Heart left ventricle (tissue), 16 donors: ENCODE measurements around the gene TRIM28. TPM values are rescaled to one million over a fixed set of nuclear protein-coding genes. Genes with fewer than 3 reads are reported as not detected.
"Not testable (repeated sequence)": the region's sequence is repeated elsewhere in the genome, so short reads cannot be mapped to it uniquely, and the experiment has no call there.

Experiments
- ATAC-seq, 4 donors: fragments of 200-7000 bp; cut with Tn5 transposase; one replicate each; pipeline ENCODE4 v1.9.1; 2020 to 2022; ENCODE audit warnings: moderate library complexity in 4 of 4, mild to moderate bottlenecking in 3 of 4, moderate number of reproducible peaks in 1 of 4
- DNase-seq, 5 donors: peaks; one replicate each; pipeline ENCODE4 v3.0.0-alpha.2; 2020
- H3K27ac ChIP-seq, 12 donors: fragments of 200-600 bp; sonication (generic) in 4 of 12; one replicate each; pipeline versions ENCODE4 v1.5.0 to v1.8.0; 2016 to 2022; ENCODE audit warnings: mild to moderate bottlenecking in 2 of 12
- H3K27me3 ChIP-seq, 9 donors: fragments of 200-600 bp; sonication (generic) in 2 of 9; one replicate each; pipeline versions ENCODE4 v1.5.1 to v1.8.0; 2016 to 2022; ENCODE audit warnings: mild to moderate bottlenecking in 3 of 9
- H3K36me3 ChIP-seq, 9 donors: fragments of 200-600 bp; sonication (generic) in 2 of 9; one replicate each; pipeline versions ENCODE4 v1.5.0 to v1.8.0; 2018 to 2022; ENCODE audit warnings: mild to moderate bottlenecking in 2 of 9
- H3K4me1 ChIP-seq, 12 donors: fragments of 200-600 bp; sonication (generic) in 4 of 12; one replicate each; pipeline versions ENCODE4 v1.5.0 to v1.8.0; 2016 to 2022; ENCODE audit warnings: mild to moderate bottlenecking in 3 of 12
- H3K4me3 ChIP-seq, 12 donors: fragments of 200-600 bp; sonication (generic) in 4 of 12; one replicate each; pipeline versions ENCODE4 v1.5.0 to v1.8.0; 2017 to 2022; ENCODE audit warnings: mild to moderate bottlenecking in 9 of 12, moderate library complexity in 4 of 12
- H3K9me3 ChIP-seq, 12 donors: fragments of 200-600 bp; sonication (generic) in 4 of 12; one replicate each; pipeline versions ENCODE4 v1.5.0 to v1.8.0; 2016 to 2022; ENCODE audit warnings: mild to moderate bottlenecking in 1 of 12
- CTCF ChIP-seq, 12 donors: fragments of 200-600 bp; sonication (generic) in 4 of 12; IDR thresholded peaks; one replicate each; pipeline versions ENCODE4 v1.5.0 to v1.8.0; 2018 to 2022; ENCODE audit warnings: antibody characterized with exemption in 12 of 12, mild to moderate bottlenecking in 5 of 12
- POLR2A ChIP-seq, 2 donors: fragments of 450-650 bp; IDR thresholded peaks; one replicate each; pipeline ENCODE4 v1.6.1; 2017; ENCODE audit warnings: antibody characterized with exemption in 2 of 2, mild to moderate bottlenecking in 2 of 2, moderate library complexity in 2 of 2
- WGBS, 4 donors: extraction: QIAGEN DNeasy Blood & Tissue Kit in 2 of 4; methylation state at CpG; one replicate each; pipeline versions ENCODE4 v1.1.5 to v1.1.7; 2013 to 2018; 5-methylcytosine and 5-hydroxymethylcytosine counted together
- intact Hi-C, 10 donors: fragments of 100-400 bp; cut with DNase I; formaldehyde crosslinking; loops; one replicate each; pipeline versions ENCODE4 v1.11.1 to v1.14.2; 2022
- polyA plus RNA-seq, 2 donors: library from polyadenylated mRNA; stranded (reverse); fragments of 200-250 nt; gene quantifications; one replicate each; pipeline ENCODE4 v1.2.3, GENCODE V29; 2013
- total RNA-seq, 9 donors: library from RNA; depleted of rRNA in 2 of 9; stranded (reverse); fragments of >200 nt in 2 of 9; fragmentation: NEBNext Ultra II Directional in 3 of 9; extraction: Animal tissue kit (Norgen Biotek cat#: 25700) in 3 of 9; gene quantifications; one replicate each; pipeline versions ENCODE4 v1.1.0 to v1.2.4, GENCODE V29; 2016 to 2023
- donor health status: ischemic (EF 13 %, LVEDD 7.1; RV severe dilation, severe dysfunction).
- donor health status: healthy with polysubstance abuse.
- donor health status: DM: no; HTN: yes; CAD: no.
- donor health status: DM: no; HTN: no; CAD: no.
- donor health status: ischemic (EF 25% LVEDD 6.9; RV normal size, moderate dysfunction).
- donor health status: ischemic (EF 25% LVEDD 5.7; RV mildly dilated, moderate dysfunction).
- donor health status: healthy.
- donor health status: DM: yes; HTN: yes; CAD: no.
- donor health status: ischemic (EF 35%, LVEDD 5.7; RV mildly dilated, moderate dysfunction).
- donor health status: nonischemic (EF 11% LVEDD 7.7; RV severe dilation, severe dysfunction).
- donor health status: DM: yes; HTN: yes; CAD: no.
- donor health status: PGD.
- donor health status: ischemic (EF 29% LVEDD 5.4; RV normal size, mild dysfunction).
- donor health status: nonischemic (EF 23%, LVEDD 6.1; RV moderate dilation, normal function).

Gene TRIM28
- total and polyA plus RNA-seq, 11 donors, result 88.0 to 265 (median 160) TPM

DNA sequence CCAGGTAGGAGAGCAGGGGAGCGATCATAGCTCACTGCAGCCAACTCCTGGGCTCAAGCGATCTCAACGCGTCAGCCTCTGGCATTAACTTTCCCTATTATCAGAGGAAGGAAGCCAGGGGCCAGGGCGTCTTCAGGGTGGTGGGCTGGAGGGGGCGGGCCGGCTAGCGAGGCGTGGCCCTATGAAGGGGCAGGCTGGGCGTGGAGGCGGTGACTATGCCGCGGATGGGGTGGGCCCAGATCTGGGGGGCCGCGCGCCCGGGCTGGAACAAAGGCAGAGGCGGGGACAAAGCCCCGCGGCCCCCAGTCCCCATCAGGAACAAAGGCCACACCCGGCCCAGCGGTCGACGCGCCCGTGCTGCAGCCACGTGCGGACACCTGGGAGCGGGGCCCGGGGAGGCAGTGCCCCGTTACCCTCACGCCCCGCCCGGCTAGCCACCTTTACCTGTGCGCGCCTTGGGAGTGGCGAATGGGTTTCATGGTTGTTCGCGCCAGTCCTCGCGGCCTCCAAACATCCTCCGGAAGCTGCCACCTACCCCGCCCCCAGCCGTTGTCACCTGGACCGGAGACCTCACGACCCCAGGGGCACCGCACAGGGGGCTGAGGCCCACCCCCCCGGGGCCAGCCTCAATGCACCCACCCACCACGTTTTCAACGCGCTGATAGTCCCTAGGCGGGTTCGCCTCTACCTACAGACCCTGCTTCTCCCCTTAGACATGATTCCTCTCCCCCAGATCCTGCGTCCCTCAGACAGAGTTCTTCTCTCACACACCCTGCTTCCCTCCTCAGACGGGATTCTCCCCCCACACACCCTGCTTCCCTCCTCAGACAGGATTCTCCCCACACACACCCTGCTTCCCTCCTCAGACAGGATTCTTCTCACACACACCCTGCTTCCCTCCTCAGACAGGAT lies 5.4 kb upstream of the TRIM28 start:
- Histone ChIP-seq H3K36me3 (no peaks in the 10 kb centered on the region), H3K27ac (peak overlapping the region in 7 of 12 donors; percentile 18 to 54 (median 34)), H3K4me1 (peaks cover 0 to 17% (median 11%) of the 10 kb centered on the region in 12 donors), H3K9me3 (no peaks in the 10 kb centered on the region), H3K27me3 (peaks cover 0 to 17% (median 11%) of the 10 kb centered on the region in 9 donors), H3K4me3 (peak overlapping the region in 11 of 12 donors; percentile 13 to 54 (median 35))
- TF ChIP-seq POLR2A (IDR thresholded peaks at IDR 0.05) (no peak), CTCF (IDR thresholded peaks at IDR 0.05) (no peak)
- intact Hi-C loops, result loop anchor here in 1 of 10 donors (2.0 kb wide), 1 partner anchor 18 kb away; no protein-coding TSS in a partner anchor
- ATAC-seq (peak in 3 of 4 donors; percentile 71 to 97 (median 88)), DNase-seq (peak in 1 of 5 donors; percentile 63)
- 2 to 8% (median 3%) methylated on average over 24 to 55 of the region's 55 CpGs for WGBS, 4 donors

DNA sequence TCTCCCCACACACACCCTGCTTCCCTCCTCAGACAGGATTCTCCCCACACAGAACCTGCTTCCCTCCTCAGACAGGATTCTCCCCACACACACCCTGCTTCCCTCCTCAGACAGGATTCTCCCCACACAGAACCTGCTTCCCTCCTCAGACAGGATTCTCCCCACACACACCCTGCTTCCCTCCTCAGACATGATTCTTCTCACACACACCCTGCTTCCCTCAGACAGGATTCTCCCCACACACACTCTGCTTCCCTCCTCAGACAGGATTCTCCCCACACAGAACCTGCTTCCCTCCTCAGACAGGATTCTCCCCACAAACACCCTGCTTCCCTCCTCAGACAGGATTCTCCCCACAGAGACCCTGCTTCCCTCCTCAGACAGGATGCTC lies 4.7 kb upstream of the TRIM28 start:
- intact Hi-C loops, result loop anchor here in 1 of 10 donors (2.0 kb wide), 1 partner anchor 18 kb away; no protein-coding TSS in a partner anchor
- H3K4me1 ChIP-seq, result peaks cover 0 to 20% (median 11%) of the 10 kb centered on the region in 12 donors
- not testable (repeated sequence) for H3K27ac ChIP-seq, H3K9me3 ChIP-seq, H3K4me3 ChIP-seq, DNase-seq, H3K36me3 ChIP-seq, ATAC-seq
- H3K27me3 ChIP-seq, result peaks cover 0 to 17% (median 11%) of the 10 kb centered on the region in 9 donors

- ATAC-seq, H3K9me3 ChIP-seq, DNase-seq: not testable (repeated sequence)
- Histone ChIP-seq H3K4me3 (peak overlapping the region in 10 of 12 donors; percentile 78 to 100 (median 92)), H3K27ac (peak overlapping the region; percentile 87 to 98 (median 96)), H3K36me3 (peaks cover 0 to 22% (median 12%) of the 10 kb centered on the region in 9 donors), H3K4me1 (peaks cover 12 to 46% (median 33%) of the 10 kb centered on the region in 12 donors), H3K27me3 (peaks cover 0 to 11% (median 10%) of the 10 kb centered on the region in 9 donors)
- 76 to 83% (median 79%) methylated on average over 18 of the region's 18 CpGs for WGBS, 4 donors
- intact Hi-C loops, result loop anchor here in 1 of 10 donors (2.0 kb wide), 1 partner anchor 24 kb away; the partner anchor contains the start of gene ZBTB45
Measured at GRCh38 chr19:58542641-58543372, 1.1 kb upstream of the TRIM28 start.

DNA sequence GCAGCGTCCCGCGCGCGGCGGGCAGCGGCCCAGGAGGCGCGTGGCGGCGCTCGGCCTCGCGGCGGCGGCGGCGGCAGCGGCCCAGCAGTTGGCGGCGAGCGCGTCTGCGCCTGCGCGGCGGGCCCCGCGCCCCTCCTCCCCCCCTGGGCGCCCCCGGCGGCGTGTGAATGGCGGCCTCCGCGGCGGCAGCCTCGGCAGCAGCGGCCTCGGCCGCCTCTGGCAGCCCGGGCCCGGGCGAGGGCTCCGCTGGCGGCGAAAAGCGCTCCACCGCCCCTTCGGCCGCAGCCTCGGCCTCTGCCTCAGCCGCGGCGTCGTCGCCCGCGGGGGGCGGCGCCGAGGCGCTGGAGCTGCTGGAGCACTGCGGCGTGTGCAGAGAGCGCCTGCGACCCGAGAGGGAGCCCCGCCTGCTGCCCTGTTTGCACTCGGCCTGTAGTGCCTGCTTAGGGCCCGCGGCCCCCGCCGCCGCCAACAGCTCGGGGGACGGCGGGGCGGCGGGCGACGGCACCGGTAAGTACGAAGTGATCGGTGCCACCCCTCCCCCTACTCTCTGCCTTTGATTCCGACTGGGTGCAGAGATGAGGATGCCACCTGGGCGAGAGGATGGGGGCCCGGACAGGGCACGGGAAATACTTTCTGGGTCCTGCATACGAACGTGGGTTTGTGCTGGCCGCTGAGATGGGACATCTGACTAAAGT lies 874 bp downstream of the TRIM28 start:
- peak in 2 of 4 donors; percentile 6 to 26 for ATAC-seq
- TF ChIP-seq CTCF (IDR thresholded peaks at IDR 0.05) (no peak), POLR2A (IDR thresholded peaks at IDR 0.05) (no peak)
- H3K9me3 ChIP-seq, result no peaks in the 10 kb centered on the region
- peaks cover 0 to 42% (median 32%) of the 10 kb centered on the region in 9 donors for H3K36me3 ChIP-seq
- 0 to 1% (median 1%) methylated on average over 14 to 92 of the region's 92 CpGs for WGBS, 4 donors
- no peaks in the 10 kb centered on the region for H3K27me3 ChIP-seq
- H3K27ac ChIP-seq, result peak overlapping the region; percentile 87 to 98 (median 96)
- H3K4me1 ChIP-seq, result peaks cover 12 to 36% (median 25%) of the 10 kb centered on the region in 12 donors
- intact Hi-C loops, result loop anchor here in 3 of 10 donors (1.0 kb wide), 3 partner anchors 11 to 29 kb away; partner anchors contain the start of genes CHMP2A (in 2 of the 3), MZF1 (in 2 of the 3) and ZBTB45 (in 2 of the 3)
- H3K4me3 ChIP-seq, result peak overlapping the region; percentile 78 to 100 (median 92)
- peak in 3 of 5 donors; percentile 48 to 77 (median 52) for DNase-seq
